ENCODE measurements around the gene MRPS24.

The MRPS24 gene

GRCh38 chr7:43877968-43878864 is 8.9 kb upstream of the MRPS24 start:
- DNase-seq (ENCODE audit: low read depth in 2 of 2, low spot score in 1 of 2) = no peak

- no peak for DNase-seq (ENCODE audit: low read depth in 2 of 2, low spot score in 1 of 2)
Observed at GRCh38 chr7:43876976-43877745, 7.8 kb upstream of the MRPS24 start.

GRCh38 chr7:43876241-43876640 is 6.9 kb upstream of the MRPS24 start:
- no peak for DNase-seq (ENCODE audit: low read depth in 2 of 2, low spot score in 1 of 2)

GRCh38 chr7:43873300-43873699 is 4.0 kb upstream of the MRPS24 start:
- DNase-seq (ENCODE audit: low read depth in 2 of 2, low spot score in 1 of 2) = no peak

GRCh38 chr7:43872406-43873110 is 3.2 kb upstream of the MRPS24 start:
- no peak for DNase-seq (ENCODE audit: low read depth in 2 of 2, low spot score in 1 of 2)

DNA sequence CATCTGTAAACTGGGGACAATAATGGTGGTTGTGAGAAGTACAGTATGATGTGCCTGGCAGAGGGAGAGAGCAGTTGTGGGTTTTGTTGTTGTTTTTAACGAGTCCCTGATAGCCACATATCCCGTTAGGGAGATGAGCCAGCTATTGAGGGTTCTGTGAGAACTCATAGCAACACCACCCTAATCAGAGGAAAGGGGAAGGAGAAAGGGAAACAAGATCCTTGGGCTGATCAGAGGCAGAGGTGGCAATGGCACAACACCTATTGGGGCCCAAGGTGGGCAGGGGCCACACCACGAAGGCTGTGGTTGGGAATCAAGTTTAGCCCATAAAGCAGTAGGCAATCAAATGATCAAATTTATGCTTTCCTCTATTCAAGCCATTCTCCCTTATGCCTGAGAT is 1.7 kb upstream of the MRPS24 start:
- no peak for DNase-seq (ENCODE audit: low read depth in 2 of 2, low spot score in 1 of 2)

DNA sequence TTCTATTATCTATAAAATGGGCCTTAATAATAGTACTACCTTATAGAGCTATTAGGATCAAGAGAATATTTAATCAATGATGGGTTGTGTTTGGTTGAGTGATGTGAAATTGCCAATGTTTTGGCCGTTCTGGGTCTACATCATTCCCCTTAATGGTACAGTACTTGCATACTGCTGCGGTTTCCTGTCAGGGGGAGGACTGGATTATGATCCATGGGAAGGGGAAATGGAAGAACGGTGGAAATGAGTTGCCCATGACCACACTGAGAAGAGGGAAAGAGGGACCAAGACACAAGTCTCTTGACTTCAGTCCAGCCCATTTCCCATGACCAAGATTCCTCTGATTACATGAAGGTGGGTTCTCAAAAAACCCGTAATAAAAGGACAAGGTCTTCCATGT is 999 bp upstream of the MRPS24 start:
- DNase-seq (ENCODE audit: low read depth in 2 of 2, low spot score in 1 of 2) = no peak

DNA sequence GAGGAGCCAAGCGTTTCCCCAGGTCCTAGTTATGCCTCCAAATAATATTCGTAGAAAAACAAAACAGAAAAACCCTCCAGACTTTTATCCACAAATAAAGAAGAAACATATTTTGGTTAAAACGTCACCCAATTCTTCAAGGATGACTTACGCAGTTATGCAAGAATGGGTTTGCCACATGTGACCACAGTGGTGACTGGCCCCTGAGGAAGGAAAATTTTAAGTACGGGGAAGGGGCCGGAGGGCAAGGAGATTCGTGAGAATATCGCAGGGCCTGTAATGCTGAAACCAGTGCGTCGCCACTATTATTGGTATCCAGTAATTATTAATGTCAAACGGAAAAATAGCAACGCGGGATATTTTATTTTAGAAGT is 537 bp upstream of the MRPS24 start:
- DNase-seq (ENCODE audit: low read depth in 2 of 2, low spot score in 1 of 2) = no peak

DNA sequence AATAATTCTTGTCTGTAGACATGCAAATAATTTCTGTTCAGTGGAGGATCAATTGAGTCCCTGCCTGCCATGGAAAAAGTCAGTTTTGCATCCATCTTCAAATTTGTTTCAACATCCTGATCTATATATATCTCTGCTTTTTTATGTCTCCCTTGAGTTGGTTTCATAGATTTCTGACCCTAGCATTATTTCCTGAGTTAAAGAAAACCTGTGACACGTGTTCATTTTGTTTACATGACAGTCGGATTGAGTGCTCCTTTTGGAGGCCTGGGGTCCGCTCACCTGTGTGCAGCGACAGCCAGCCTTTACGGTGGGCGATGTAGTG is 674 bp downstream of the MRPS24 start:
- no peak for DNase-seq (ENCODE audit: low read depth in 2 of 2, low spot score in 1 of 2)

DNA sequence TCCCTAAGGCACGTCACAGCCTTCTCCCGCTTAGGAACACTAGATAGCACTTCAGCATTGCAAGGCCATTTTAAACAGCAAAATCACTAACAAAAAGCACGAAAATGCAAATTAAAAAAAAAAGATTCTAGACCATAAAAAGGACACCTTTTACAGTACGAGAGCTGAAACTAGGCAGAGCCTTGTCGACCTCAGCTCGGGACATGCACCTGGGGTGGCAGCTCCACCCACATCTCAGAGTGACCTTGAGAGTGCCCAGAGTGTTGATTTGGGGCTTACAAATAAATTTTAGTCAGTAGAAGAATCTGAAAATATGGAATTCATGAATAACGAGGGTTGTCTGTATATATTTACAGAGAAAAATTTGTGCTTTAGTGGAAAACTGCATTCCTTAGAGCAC is 1.1 kb downstream of the MRPS24 start:
- no peak for DNase-seq (ENCODE audit: low read depth in 2 of 2, low spot score in 1 of 2)

- no peak for DNase-seq (ENCODE audit: low read depth in 2 of 2, low spot score in 1 of 2)
Observed at GRCh38 chr7:43865277-43865676, 4.0 kb downstream of the MRPS24 start.

- no peak for DNase-seq (ENCODE audit: low read depth in 2 of 2, low spot score in 1 of 2)
Observed at GRCh38 chr7:43864126-43864525, 5.2 kb downstream of the MRPS24 start.

- no peak for DNase-seq (ENCODE audit: low read depth in 2 of 2, low spot score in 1 of 2)
Observed at GRCh38 chr7:43856996-43857395, 12.3 kb downstream of the MRPS24 start.

DNA sequence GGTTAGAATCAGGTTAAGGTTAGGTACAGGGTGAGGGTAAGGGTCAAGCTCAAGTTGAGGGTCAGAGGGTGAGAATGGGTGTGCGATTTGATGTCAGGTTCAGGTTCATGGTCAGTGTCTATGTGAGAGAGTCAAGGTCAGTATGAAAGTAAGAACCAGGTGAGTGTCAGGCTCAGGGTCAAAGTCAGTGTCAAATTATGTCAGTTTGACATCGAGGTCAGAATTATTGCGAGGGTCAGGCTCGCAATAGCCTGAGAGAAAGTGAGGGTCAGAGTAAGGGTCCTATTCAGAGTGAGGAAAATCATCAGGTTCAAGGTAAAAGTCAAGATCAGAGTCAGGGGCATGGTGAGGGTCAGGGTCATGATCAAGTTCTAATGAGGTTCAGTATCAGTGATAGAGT is 13.0 kb downstream of the MRPS24 start:
- no peak for DNase-seq (ENCODE audit: low read depth in 2 of 2, low spot score in 1 of 2)

GRCh38 chr7:43855176-43855575 is 14.1 kb downstream of the MRPS24 start:
- DNase-seq (ENCODE audit: low read depth in 2 of 2, low spot score in 1 of 2) = no peak

- DNase-seq (ENCODE audit: low read depth in 2 of 2, low spot score in 1 of 2) = no peak
Observed at GRCh38 chr7:43851805-43852204, 17.5 kb downstream of the MRPS24 start.

GRCh38 chr7:43850348-43851116 is 18.8 kb downstream of the MRPS24 start:
- no peak for DNase-seq (ENCODE audit: low read depth in 2 of 2, low spot score in 1 of 2)

DNA sequence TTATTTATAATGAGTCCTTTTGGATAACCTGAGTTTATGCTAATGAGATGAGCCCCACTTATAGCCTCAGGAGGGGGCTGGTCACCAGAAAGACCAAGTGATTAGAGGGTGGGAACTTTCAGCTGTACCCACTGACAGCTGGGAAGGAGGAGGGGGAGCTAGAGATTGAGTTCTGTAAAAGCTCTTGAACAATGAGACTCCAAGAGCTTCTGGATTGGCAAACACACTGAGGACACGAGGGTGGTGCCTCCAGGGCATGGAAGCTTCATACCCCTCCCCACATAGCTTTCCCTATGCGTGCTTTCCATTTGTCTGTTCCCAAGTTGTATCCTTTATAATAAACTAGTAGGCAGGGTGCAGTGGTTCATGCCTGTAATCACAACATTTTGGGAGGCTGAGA is 20.3 kb downstream of the MRPS24 start:
- no peak for DNase-seq (ENCODE audit: low read depth in 2 of 2, low spot score in 1 of 2)

- no peak for DNase-seq (ENCODE audit: low read depth in 2 of 2, low spot score in 1 of 2)
Observed at GRCh38 chr7:43847496-43847895, 21.8 kb downstream of the MRPS24 start.

- no peak for DNase-seq (ENCODE audit: low read depth in 2 of 2, low spot score in 1 of 2)
Observed at GRCh38 chr7:43844662-43845061, 24.7 kb downstream of the MRPS24 start.

DNA sequence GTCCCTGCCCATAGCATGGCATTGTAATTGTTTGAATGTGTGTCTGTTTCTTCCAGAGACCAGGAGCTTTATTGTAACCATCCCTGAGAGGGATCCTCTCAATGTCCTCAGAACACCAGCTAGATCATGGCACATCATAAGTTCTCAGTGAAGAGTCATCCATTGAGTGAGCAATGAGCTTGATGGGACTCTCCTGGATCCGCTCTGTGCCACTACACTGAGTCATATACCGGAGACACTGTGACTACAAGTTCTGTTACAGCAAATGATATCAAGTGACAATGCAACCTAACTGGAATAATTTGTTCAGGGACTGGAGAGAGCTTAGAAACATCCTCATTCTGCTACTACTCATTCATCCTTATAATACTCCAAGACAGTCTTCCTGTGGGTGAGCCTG is 25.1 kb downstream of the MRPS24 start:
- DNase-seq (ENCODE audit: low read depth in 2 of 2, low spot score in 1 of 2) = no peak
